K562 (cell line): Measurements from ENCODE around the gene TNFRSF6B. TPM values are rescaled to one million over a fixed set of nuclear protein-coding genes. Genes with fewer than 3 reads are reported as not detected.

Source experiments
- ATAC-seq: fragments of 200-7000 bp; cut with Tn5 transposase; 3 replicates; pipeline ENCODE4 v1.9.1; 2020; ENCODE audit warnings: moderate library complexity
- BruUV-seq: library from RNA; stranded (reverse); fragments of 400-500 nt; replicated peaks from 2 replicates; lab custom pipeline; 2021; lab: Mats Ljungman, UMichigan
- CTCF ChIA-PET: fragments of 300-600 bp; formaldehyde crosslinking; extraction: SDS; loops from one replicate; lab custom pipeline; 2021; ENCODE audit warnings: low intra/inter-chr PET ratio; lab: Yijun Ruan, JAX
- POLR2A ChIA-PET: fragments of 300-600, 350-650 bp; sonication (Branson Sonifier 250); formaldehyde crosslinking; extraction: SDS; loops from one replicate; lab custom pipeline; 2021; ENCODE audit warnings: antibody characterized with exemption, inconsistent platforms; lab: Yijun Ruan, JAX
- DNase-seq, 4 experiments: peaks; one replicate each; pipeline versions ENCODE4 v3.0.0 to v3.0.0-alpha.2; 2011 to 2018; ENCODE audit warnings: low spot score in 3 of 4, mixed read lengths in 3 of 4; ENCODE audit errors: extremely low read depth in 1 of 4
- FAIRE-seq: peaks from 2 replicates; lab custom pipeline; 2011; peaks lifted over from hg19 to GRCh38; lab: Jason Lieb, UNC
- H2AFZ ChIP-seq: 2 replicates; pipeline ENCODE4 v1.6.0; 2011; ENCODE audit warnings: low read depth, low read length, control low read depth, inconsistent platforms
- H3K27ac ChIP-seq: fragments of 200-600 bp; 3 replicates; pipeline ENCODE4 v1.8.0; 2011; ENCODE audit warnings: low read depth, mild to moderate bottlenecking, control low read depth, inconsistent platforms, low read length, moderate library complexity, mixed read lengths; ENCODE audit errors: extremely low read depth
- H3K27me3 ChIP-seq, 2 experiments: fragments of 300-600 bp in 1 of 2; 2 replicates in 1 of 2; 3 replicates in 1 of 2; pipeline versions ENCODE4 v1.6.0 to v1.8.0; 2011; ENCODE audit warnings: inconsistent platforms in 2 of 2, low read length in 2 of 2, mild to moderate bottlenecking in 1 of 2, mixed read lengths in 1 of 2, moderate library complexity in 1 of 2; ENCODE audit not compliant: control insufficient read depth in 2 of 2, insufficient read depth in 2 of 2
- H3K36me3 ChIP-seq: fragments of 300-600 bp; 3 replicates; pipeline ENCODE4 v1.8.0; 2011; ENCODE audit warnings: mild to moderate bottlenecking, low read length, inconsistent platforms; ENCODE audit not compliant: control insufficient read depth, insufficient read depth
- H3K4me1 ChIP-seq, 2 experiments: fragments of 200-600 bp in 1 of 2; replicated peaks in 1 of 2; 2 replicates in 1 of 2; 3 replicates in 1 of 2; pipeline versions ENCODE4 v1.5.1 to v1.8.0; 2011; ENCODE audit warnings: inconsistent platforms in 2 of 2, low read length in 2 of 2, mild to moderate bottlenecking in 1 of 2, mixed read lengths in 1 of 2, moderate library complexity in 1 of 2; ENCODE audit not compliant: control insufficient read depth in 2 of 2, insufficient read depth in 2 of 2
- H3K4me2 ChIP-seq: 2 replicates; pipeline ENCODE4 v1.6.1; 2011; ENCODE audit warnings: low read length, control low read depth, inconsistent platforms, mixed read lengths; ENCODE audit not compliant: insufficient read depth
- H3K4me3 ChIP-seq: fragments of 200-600 bp; sonication (generic), shearing (Covaris generic); 2 replicates; pipeline ENCODE4 v1.5.1; 2016; ENCODE audit warnings: control low read depth, inconsistent platforms
- H3K79me2 ChIP-seq: fragments of 200-600 bp; 3 replicates; pipeline ENCODE4 v1.8.0; 2011; ENCODE audit warnings: low read length, inconsistent platforms; ENCODE audit not compliant: control insufficient read depth, insufficient read depth
- H3K9ac ChIP-seq, 2 experiments: 2 replicates each; pipeline versions ENCODE4 v1.6.0 to v1.6.1; 2011; ENCODE audit warnings: low read depth in 2 of 2, low read length in 2 of 2, control low read depth in 1 of 2, inconsistent platforms in 1 of 2, mild to moderate bottlenecking in 1 of 2, mixed read lengths in 1 of 2; ENCODE audit not compliant: insufficient read depth in 1 of 2
- H3K9me1 ChIP-seq: one replicate; pipeline ENCODE4 v1.6.0; 2011; ENCODE audit warnings: inconsistent platforms, mild to moderate bottlenecking, low read length, moderate library complexity; ENCODE audit not compliant: control insufficient read depth, insufficient read depth
- H3K9me3 ChIP-seq: replicated peaks from 2 replicates; pipeline ENCODE4 v1.5.1; 2011; ENCODE audit warnings: low read depth, low read length, inconsistent platforms; ENCODE audit not compliant: control insufficient read depth, insufficient read depth
- H4K20me1 ChIP-seq: replicated peaks from 2 replicates; pipeline ENCODE4 v1.6.1; 2011; ENCODE audit warnings: low read length, inconsistent platforms, mixed read lengths; ENCODE audit not compliant: control insufficient read depth, insufficient read depth
- AFF4 ChIP-seq: sonication (generic); formaldehyde crosslinking; IDR thresholded peaks from 2 replicates; pipeline ENCODE4 v1.8.0; 2023; ENCODE audit warnings: mild to moderate bottlenecking, missing genetic modification reagents
- FOXJ2 ChIP-seq: fragments of 200-800 bp; sonication (Bioruptor generic); IDR thresholded peaks from 2 replicates; pipeline ENCODE4 v1.6.1; 2016; ENCODE audit warnings: missing genetic modification characterization, missing compliant biosample characterization
- FOXK1 ChIP-seq: sonication (generic); formaldehyde crosslinking; IDR thresholded peaks from 2 replicates; pipeline ENCODE4 v1.8.0; 2022; ENCODE audit warnings: missing genetic modification reagents, mild to moderate bottlenecking, borderline replicate concordance
- ZBTB33 ChIP-seq: sonication (generic); formaldehyde crosslinking; IDR thresholded peaks from 2 replicates; pipeline ENCODE4 v1.8.1; 2023; ENCODE audit warnings: mild to moderate bottlenecking, missing genetic modification reagents
- ZNF12 ChIP-seq: sonication (generic); formaldehyde crosslinking; IDR thresholded peaks from 2 replicates; pipeline ENCODE4 v1.4.0; 2020; ENCODE audit warnings: mild to moderate bottlenecking, missing genetic modification reagents
- ZNF644 ChIP-seq: fragments of 200-800 bp; sonication (Bioruptor generic); IDR thresholded peaks from 2 replicates; pipeline ENCODE4 v1.6.1; 2016; ENCODE audit warnings: low read depth, missing genetic modification characterization, missing compliant biosample characterization
- WGBS: fragments of 100-300 bp; shearing (Covaris generic); methylation state at CpG from one replicate; pipeline ENCODE4 v1.1.6; 2016; ENCODE audit warnings: low coverage, mixed read lengths; ENCODE audit not compliant: insufficient coverage; ENCODE audit errors: missing lambda C conversion rate; 5-methylcytosine and 5-hydroxymethylcytosine counted together
- in situ Hi-C: fragments of 300-500 bp; cut with MboI; formaldehyde crosslinking; loops from 4 replicates; pipeline ENCODE4 v1.15.0; 2018; ENCODE audit warnings: inconsistent platforms, mixed read lengths
- intact Hi-C: fragments of 100-400 bp; cut with micrococcal nuclease; formaldehyde crosslinking; loops from 2 replicates; pipeline ENCODE4 v1.14.2; 2022
- polyA plus RNA-seq, 8 experiments: library from polyadenylated mRNA; depleted of rRNA in 4 of 8; stranded (reverse) in 5 of 8; unstranded in 3 of 8; fragments of >200 nt; fragmentation: Nextera tagmentation in 2 of 8; fragmentation: Illumina TruSeq in 1 of 8; extraction: Ambion mirVana in 2 of 8; extraction: Trizol in 1 of 8; gene quantifications; 2 replicates each; pipeline versions ENCODE4 v1.2.1 to v1.2.3, GENCODE V29; 2011 to 2014; ENCODE audit warnings: inconsistent platforms in 1 of 8, missing spikeins in 1 of 8
- total RNA-seq, 7 experiments: library from RNA; depleted of rRNA in 6 of 7; stranded (reverse); fragments of >200 nt in 6 of 7; fragmentation: Illumina TruSeq in 2 of 7; extraction: Trizol in 2 of 7; gene quantifications; 2 replicates each; pipeline versions ENCODE4 v1.2.1 to v1.2.3, GENCODE V29; 2011 to 2021; ENCODE audit warnings: low replicate concordance in 1 of 7

TNFRSF6B gene
- total and polyA plus RNA-seq, 9 of the 15 experiments (the other 6 are each of a cell fraction or from before 2014, with no cell fraction given): 0.10 to 3.5 (median 0.32) TPM; not detected in 6

DNA sequence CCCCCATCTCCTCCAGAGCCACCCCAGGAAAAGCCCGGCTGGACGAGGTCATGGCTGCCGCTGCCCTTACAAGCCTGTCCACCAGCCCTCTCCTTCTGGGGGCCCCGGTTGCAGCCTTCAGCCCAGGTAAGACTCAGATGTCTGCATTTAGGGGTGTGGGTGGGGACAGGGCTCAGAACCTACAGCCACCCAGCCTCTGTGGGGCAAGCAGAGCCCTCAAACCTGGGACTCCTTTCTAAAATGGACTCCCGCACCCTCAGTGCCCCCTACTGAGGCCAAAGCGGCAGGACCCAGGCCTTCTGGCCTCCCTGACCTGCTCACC, 44.9 kb downstream of the TNFRSF6B start (continued):
- no peak for TF ChIP-seq AFF4 (CRISPR knock-in tag)
- TF ChIP-seq FOXJ2: no peak
- TF ChIP-seq ZNF12 (CRISPR knock-in tag): 0 out of 2 replicates have a peak, but pooled peaks have one; percentile 7
- TF ChIP-seq ZNF644: no peak
- TF ChIP-seq, all 486 proteins: peak for 4

DNA sequence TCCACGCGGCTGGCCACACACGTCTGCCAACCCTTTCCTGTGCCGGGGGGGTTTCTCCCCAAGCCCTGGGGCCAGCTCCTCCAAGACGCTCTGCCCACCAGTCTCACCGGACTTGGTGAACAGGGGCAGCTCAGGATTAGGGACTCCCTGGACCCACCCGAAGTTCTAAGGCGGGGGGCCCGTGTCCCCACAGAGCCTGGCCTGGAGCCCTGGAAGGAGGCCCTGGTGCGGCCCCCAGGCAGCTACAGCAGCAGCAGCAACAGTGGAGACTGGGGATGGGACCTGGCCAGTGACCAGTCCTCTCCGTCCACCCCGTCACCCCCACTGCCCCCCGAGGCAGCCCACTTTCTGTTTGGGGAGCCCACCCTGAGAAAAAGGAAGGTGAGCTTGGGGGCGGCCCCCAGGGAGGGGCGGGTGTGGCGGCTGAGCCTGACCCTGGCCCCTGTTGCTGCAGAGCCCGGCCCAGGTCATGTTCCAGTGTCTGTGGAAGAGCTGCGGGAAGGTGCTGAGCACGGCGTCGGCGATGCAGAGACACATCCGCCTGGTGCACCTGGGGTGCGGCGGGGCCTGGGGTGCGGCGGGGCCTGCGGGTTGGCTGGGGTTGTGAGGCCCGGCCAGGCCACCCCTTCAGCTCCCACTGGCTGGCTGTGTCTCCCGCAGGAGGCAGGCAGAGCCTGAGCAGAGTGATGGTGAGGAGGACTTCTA, 45.4 kb downstream of the TNFRSF6B start:
- peak in 2 of 4 experiments; percentile 5 to 12 for DNase-seq
- Histone ChIP-seq H3K9me1 (no peaks in the 10 kb centered on the region), H3K4me2 (peak overlapping the region; percentile 84), H3K27ac (peak overlapping the region; percentile 82; the same call in 2 of the 3 replicates), H3K27me3 (no peaks in the 10 kb centered on the region), H3K9ac (peak overlapping the region; percentile 82 to 96), H3K4me1 (peaks cover 11 to 78% of the 10 kb centered on the region in 2 experiments), H3K9me3 (no peaks in the 10 kb centered on the region), H3K79me2 (peaks cover 16% of the 10 kb centered on the region), H4K20me1 (no peaks in the 10 kb centered on the region; the same call in 1 of the 2 replicates), H3K4me3 (peak overlapping the region; percentile 66; the same call in 1 of the 2 replicates), H2AFZ (no peak overlapping the region), H3K36me3 (peaks cover 36% of the 10 kb centered on the region; the same call in 1 of the 3 replicates)
- ChIA-PET POLR2A (interaction anchor here (0.5 to 2.0 kb wide), 12 partner anchors 9 to 205 kb away, joined by 3 to 7 read pairs (median 4); partner anchors contain the start of genes ARFRP1, TPD52L2 and ZGPAT), CTCF (no interaction called here)
- in situ Hi-C loops: no loop called here
- 88% methylated on average over 27 of the region's 30 CpGs for WGBS
- ATAC-seq: no peak
- TF ChIP-seq FOXK1 (CRISPR knock-in tag): no peak
- TF ChIP-seq ZBTB33 (CRISPR knock-in tag): peak; percentile 28; the same call in 1 of the 2 replicates
- no TSS peak for BruUV-seq
- intact Hi-C loops: no loop called here
- no peak for FAIRE-seq
